Lower lobe of right lung (tissue), 2 donors: ENCODE data around the gene USP5. TPM values are rescaled to one million over a fixed set of nuclear protein-coding genes. Genes with fewer than 3 reads are reported as not detected.

Source experiments
- ATAC-seq, 2 donors: fragments of 200-7000 bp; cut with Tn5 transposase; one replicate each; pipeline ENCODE4 v1.9.1; 2020 to 2022; ENCODE audit warnings: mild to moderate bottlenecking in 2 of 2, moderate library complexity in 2 of 2
- DNase-seq: peaks from one replicate; pipeline ENCODE4 v3.0.0-alpha.2; 2020
- H3K27ac ChIP-seq: fragments of 200-600 bp; one replicate; pipeline ENCODE4 v1.8.0; 2022
- H3K27me3 ChIP-seq: fragments of 200-600 bp; one replicate; pipeline ENCODE4 v1.8.0; 2022; ENCODE audit warnings: low read depth
- H3K36me3 ChIP-seq: fragments of 200-600 bp; one replicate; pipeline ENCODE4 v1.8.0; 2022; ENCODE audit warnings: mild to moderate bottlenecking
- H3K4me1 ChIP-seq: fragments of 200-600 bp; one replicate; pipeline ENCODE4 v1.8.0; 2022
- H3K4me3 ChIP-seq: fragments of 200-600 bp; one replicate; pipeline ENCODE4 v1.8.0; 2022; ENCODE audit warnings: mild to moderate bottlenecking
- H3K9me3 ChIP-seq: fragments of 200-600 bp; one replicate; pipeline ENCODE4 v1.8.0; 2022
- CTCF ChIP-seq: fragments of 200-600 bp; IDR thresholded peaks from one replicate; pipeline ENCODE4 v1.8.0; 2022; ENCODE audit warnings: antibody characterized with exemption, mild to moderate bottlenecking
- intact Hi-C: fragments of 100-400 bp; cut with DNase I; formaldehyde crosslinking; loops from one replicate; pipeline ENCODE4 v1.11.0; 2022
- total RNA-seq: library from RNA; stranded (reverse); fragmentation: NEBNext Ultra II Directional; extraction: Animal tissue kit (Norgen Biotek cat#: 25700); gene quantifications from one replicate; pipeline ENCODE4 v1.2.1, GENCODE V29; 2021
- donor health status: DM: no; HTN: yes; CAD: no; lungs with severe emphysema.

The USP5 gene
- total RNA-seq, 1 donor from 2014 or later, result 58.6 TPM

DNA sequence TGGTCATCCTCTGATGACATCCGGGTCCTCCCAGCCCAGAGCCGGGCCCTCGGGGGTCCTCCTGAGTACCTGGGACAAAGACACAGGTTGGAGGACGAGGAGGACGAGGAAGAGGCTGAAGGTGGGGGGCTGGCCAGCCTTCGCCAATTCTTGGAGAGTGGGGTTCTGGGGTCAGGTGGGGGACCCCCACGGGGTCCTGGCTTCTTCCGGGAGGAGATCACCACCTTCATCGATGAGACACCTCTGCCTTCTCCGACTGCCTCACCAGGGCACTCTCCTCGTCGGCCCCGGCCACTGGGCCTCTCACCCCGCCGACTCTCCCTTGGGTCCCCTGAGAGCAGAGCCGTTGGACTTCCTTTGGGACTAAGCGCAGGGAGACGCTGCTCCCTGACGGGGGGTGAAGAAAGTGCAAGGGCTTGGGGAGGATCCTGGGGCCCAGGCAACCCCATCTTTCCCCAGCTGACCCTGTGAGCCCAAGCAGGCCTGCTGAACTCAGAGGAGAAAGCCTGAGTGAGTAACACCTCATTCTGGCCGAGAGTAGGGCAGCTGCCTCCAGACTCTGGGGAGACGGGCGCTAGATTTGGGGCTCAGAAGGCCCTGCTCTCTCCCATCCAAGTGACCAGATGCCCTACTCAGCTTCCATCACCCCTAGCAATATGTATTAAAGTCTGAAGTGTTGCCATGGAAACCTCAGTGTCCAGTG lies 25.1 kb upstream of the USP5 start:
- peaks cover 39% of the 10 kb centered on the region for H3K27me3 ChIP-seq
- intact Hi-C loops, result no loop called here
- DNase-seq, result no peak
- no peaks in the 10 kb centered on the region for H3K9me3 ChIP-seq
- TF ChIP-seq CTCF, result no peak
- peak overlapping the region; percentile 39 for H3K27ac ChIP-seq
- no peak for ATAC-seq
- H3K4me1 ChIP-seq, result peaks cover 21% of the 10 kb centered on the region
- no peak overlapping the region for H3K4me3 ChIP-seq
- H3K36me3 ChIP-seq, result no peaks in the 10 kb centered on the region

GRCh38 chr12:6827437-6827911 lies 24.5 kb upstream of the USP5 start:
- peaks cover 16% of the 10 kb centered on the region for H3K4me1 ChIP-seq
- peaks cover 33% of the 10 kb centered on the region for H3K27me3 ChIP-seq
- H3K27ac ChIP-seq, result peak overlapping the region; percentile 39
- DNase-seq (peak; percentile 78), ATAC-seq (peak in 1 of 2 donors; percentile 40)
- no peak for TF ChIP-seq CTCF
- no peaks in the 10 kb centered on the region for H3K36me3 ChIP-seq
- H3K9me3 ChIP-seq, result no peaks in the 10 kb centered on the region
- intact Hi-C loops, result no loop called here
- H3K4me3 ChIP-seq, result no peak overlapping the region

GRCh38 chr12:6827982-6828780 lies 23.8 kb upstream of the USP5 start, which contains the start of gene P3H3:
P3H3 (plus strand) TSS chr12:6828407; CDS start chr12:6828441, 34 bp downstream.
- ATAC-seq, result peak; percentile 3 to 35
- Histone ChIP-seq H3K4me3 (peak within 1 kb of the TSS; percentile 71), H3K4me1 (peaks cover 16% of the 10 kb centered on the region), H3K27me3 (peaks cover 29% of the 10 kb centered on the region), H3K9me3 (no peaks in the 10 kb centered on the region), H3K36me3 (no peaks in the 10 kb centered on the region), H3K27ac (peak within 1 kb of the TSS; percentile 64)
- TF ChIP-seq CTCF, result no peak
- intact Hi-C loops, result no loop called here
- DNase-seq, result no peak

- H3K4me3 ChIP-seq, result peak overlapping the region; percentile 71
- H3K4me1 ChIP-seq, result peaks cover 16% of the 10 kb centered on the region
- H3K9me3 ChIP-seq, result no peaks in the 10 kb centered on the region
- intact Hi-C loops, result no loop called here
- peaks cover 8% of the 10 kb centered on the region for H3K36me3 ChIP-seq
- ATAC-seq (peak; percentile 40 to 49), DNase-seq (no peak)
- H3K27ac ChIP-seq, result peak overlapping the region; percentile 64
- peaks cover 29% of the 10 kb centered on the region for H3K27me3 ChIP-seq
- no peak for TF ChIP-seq CTCF
Observed at GRCh38 chr12:6828781-6829535, 23.0 kb upstream of the USP5 start.

DNA sequence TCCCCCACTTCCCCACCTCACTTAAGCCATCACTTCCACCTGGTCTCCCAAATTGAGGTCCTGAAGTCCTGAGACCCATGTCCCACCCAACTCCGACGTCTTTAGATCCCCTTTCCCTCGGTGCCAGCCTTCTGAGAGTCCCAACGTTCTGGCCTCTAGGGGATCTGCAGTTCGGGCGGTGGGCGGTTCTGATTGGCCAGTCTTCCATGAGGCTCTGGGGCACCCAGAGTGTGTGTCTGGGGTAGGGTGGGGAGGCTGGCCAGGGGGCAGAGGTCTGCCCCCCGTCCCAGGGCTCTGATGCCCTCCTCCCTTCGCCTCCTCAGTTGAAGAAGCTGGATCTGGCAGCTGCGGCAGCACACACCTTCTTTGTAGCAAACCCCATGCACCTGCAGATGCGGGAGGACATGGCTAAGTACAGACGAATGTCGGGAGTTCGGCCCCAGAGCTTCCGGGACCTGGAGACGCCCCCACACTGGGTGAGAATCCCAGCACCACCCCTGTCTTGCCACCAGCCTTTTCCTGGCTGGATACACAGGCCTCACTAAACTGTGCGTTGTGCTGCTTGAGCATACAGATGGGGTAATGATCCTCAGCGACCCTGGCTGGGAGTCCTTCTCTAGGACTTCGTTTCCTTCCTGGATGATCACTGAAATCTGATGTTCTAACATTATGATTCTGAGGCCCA lies 22.3 kb upstream of the USP5 start:
- DNase-seq, result no peak
- H3K9me3 ChIP-seq, result no peaks in the 10 kb centered on the region
- H3K36me3 ChIP-seq, result peaks cover 8% of the 10 kb centered on the region
- H3K4me1 ChIP-seq, result peaks cover 16% of the 10 kb centered on the region
- H3K27me3 ChIP-seq, result peaks cover 24% of the 10 kb centered on the region
- peak in 1 of 2 donors; percentile 2 for ATAC-seq
- peak overlapping the region; percentile 71 for H3K4me3 ChIP-seq
- TF ChIP-seq CTCF, result no peak
- peak overlapping the region; percentile 64 for H3K27ac ChIP-seq
- intact Hi-C loops, result no loop called here
